A549 (cell line): ENCODE measurements around the gene GSE1. TPM values are rescaled to one million over a fixed set of nuclear protein-coding genes. Genes with fewer than 3 reads are reported as not detected.

Source experiments
- ATAC-seq, 2 experiments: fragments of 200-7000 bp in 1 of 2; fragments of >200 bp in 1 of 2; cut with Nextera tagmentation in 1 of 2; cut with Tn5 transposase in 1 of 2; 3 replicates each; pipeline versions ENCODE4 v1.8.0 to v1.9.1; 2018 to 2020; ENCODE audit warnings: mild to moderate bottlenecking in 1 of 2, moderate library complexity in 1 of 2
- CTCF ChIA-PET: fragments of 300-600 bp; sonication (Branson Sonifier 250); formaldehyde crosslinking; extraction: SDS; loops from one replicate; lab custom pipeline; 2021; ENCODE audit warnings: antibody characterized with exemption, inconsistent platforms; lab: Yijun Ruan, JAX
- POLR2A ChIA-PET: fragments of 350-600 bp; formaldehyde crosslinking; extraction: SDS; loops from one replicate; lab custom pipeline; 2021; ENCODE audit warnings: antibody characterized with exemption, inconsistent platforms; lab: Yijun Ruan, JAX
- DNase-seq, 2 experiments: peaks; one replicate each; pipeline versions ENCODE4 v3.0.0 to v3.0.0-alpha.2; 2011 to 2016; ENCODE audit warnings: low read depth in 1 of 2, low spot score in 1 of 2
- FAIRE-seq: peaks from 2 replicates; lab custom pipeline; 2011; peaks lifted over from hg19 to GRCh38; lab: Jason Lieb, UNC
- H3K27ac ChIP-seq, 2 experiments: fragments of >200 bp; sonication (Bioruptor Twin); formaldehyde crosslinking; 3 replicates each; pipeline ENCODE4 v1.5.1; 2016 to 2017
- H3K4me1 ChIP-seq: fragments of >200 bp; sonication (Bioruptor Twin); formaldehyde crosslinking; 3 replicates; pipeline ENCODE4 v1.6.1; 2016
- H3K4me2 ChIP-seq: fragments of >200 bp; sonication (Bioruptor Twin); formaldehyde crosslinking; 3 replicates; pipeline ENCODE4 v1.6.1; 2016
- H3K4me3 ChIP-seq: fragments of >200 bp; sonication (Bioruptor Twin); formaldehyde crosslinking; 3 replicates; pipeline ENCODE4 v1.5.1; 2016
- H3K9me3 ChIP-seq: fragments of >200 bp; sonication (Bioruptor Twin); formaldehyde crosslinking; 3 replicates; pipeline ENCODE4 v1.6.1; 2016
- CBX8 ChIP-seq: fragments of 200-600 bp; sonication (generic); IDR thresholded peaks from 2 replicates; pipeline ENCODE4 v1.6.1; 2016
- CTCF ChIP-seq: fragments of >200 bp; sonication (Bioruptor Twin); formaldehyde crosslinking; IDR thresholded peaks from 3 replicates; pipeline ENCODE4 v1.5.1; 2016
- EP300 ChIP-seq, 2 experiments: fragments of >200 bp; sonication (Bioruptor Twin); formaldehyde crosslinking; IDR thresholded peaks; 2 replicates in 1 of 2; 3 replicates in 1 of 2; pipeline ENCODE4 v1.6.1; 2016 to 2017
- FOSB ChIP-seq: fragments of 250-450 bp; sonication (Bioruptor Pico); IDR thresholded peaks from 2 replicates; pipeline ENCODE4 v1.5.0; 2020; ENCODE audit warnings: mild to moderate bottlenecking, moderate library complexity
- HES2 ChIP-seq: fragments of >200 bp; sonication (Bioruptor Twin); formaldehyde crosslinking; IDR thresholded peaks from 2 replicates; pipeline ENCODE4 v1.6.1; 2016
- HEYL ChIP-seq: fragments of 250-450 bp; sonication (Bioruptor Pico); IDR thresholded peaks from 2 replicates; pipeline ENCODE4 v1.8.0; 2021; ENCODE audit warnings: mild to moderate bottlenecking, moderate library complexity
- HMGXB4 ChIP-seq: fragments of 250-450 bp; sonication (Bioruptor Pico); IDR thresholded peaks from 2 replicates; pipeline ENCODE4 v1.5.0; 2021; ENCODE audit warnings: mild to moderate bottlenecking, moderate library complexity, borderline replicate concordance
- HOXA7 ChIP-seq: fragments of 250-450 bp; sonication (Bioruptor Pico); IDR thresholded peaks from 2 replicates; pipeline ENCODE4 v1.5.0; 2020; ENCODE audit warnings: mild to moderate bottlenecking, moderate library complexity
- HOXB13 ChIP-seq: fragments of 250-450 bp; sonication (Bioruptor Pico); IDR thresholded peaks from 2 replicates; pipeline ENCODE4 v1.5.0; 2020; ENCODE audit warnings: low read depth, mild to moderate bottlenecking, moderate library complexity
- MYC ChIP-seq: IDR thresholded peaks from 2 replicates; pipeline ENCODE4 v1.6.1; 2012; ENCODE audit warnings: mild to moderate bottlenecking, inconsistent platforms, low read length, improper control_type of control experiment, borderline replicate concordance
- NR3C1 ChIP-seq: fragments of >200 bp; sonication (Bioruptor Twin); formaldehyde crosslinking; IDR thresholded peaks from 3 replicates; pipeline ENCODE4 v1.6.1; 2017
- PHF8 ChIP-seq: fragments of 200-600 bp; sonication (generic); IDR thresholded peaks from 2 replicates; pipeline ENCODE4 v1.6.1; 2016; ENCODE audit warnings: low read depth, mild to moderate bottlenecking, antibody characterized with exemption, moderate library complexity, borderline replicate concordance
- SMC3 ChIP-seq: fragments of >200 bp; sonication (Bioruptor Twin); formaldehyde crosslinking; IDR thresholded peaks from 3 replicates; pipeline ENCODE4 v1.6.1; 2018; ENCODE audit warnings: inconsistent platforms
- USF2 ChIP-seq: fragments of 450-650 bp; IDR thresholded peaks from 2 replicates; pipeline ENCODE4 v1.6.1; 2014; ENCODE audit warnings: antibody characterized with exemption
- ZSCAN20 ChIP-seq: fragments of 250-450 bp; sonication (Bioruptor Pico); IDR thresholded peaks from 2 replicates; pipeline ENCODE4 v1.8.0; 2022; ENCODE audit warnings: mild to moderate bottlenecking, moderate library complexity
- WGBS: methylation state at CpG from one replicate; pipeline ENCODE4 v1.1.6; 2017; ENCODE audit errors: missing lambda C conversion rate; 5-methylcytosine and 5-hydroxymethylcytosine counted together
- polyA plus RNA-seq, 4 experiments: library from polyadenylated mRNA; depleted of rRNA in 3 of 4; stranded (reverse); fragments of >200 nt; fragmentation: RNase III in 1 of 4; extraction: RNeasy Plus Mini Kit Qiagen cat#74134 plus additional on column Dnase treatment in 1 of 4; gene quantifications; 2 replicates in 3 of 4; 3 replicates in 1 of 4; pipeline ENCODE4 v1.2.3, GENCODE V29; 2011 to 2017

GSE1 gene
- polyA plus RNA-seq, 2 of the 4 experiments (the other 2 are of a cell fraction): 20.7 to 24.3 TPM

GRCh38 chr16:85608515-85608885, 4.6 kb upstream of the GSE1 start:
- TF ChIP-seq CBX8: no peak
- WGBS: 86% methylated on average over 11 of the region's 11 CpGs
- peaks cover 10% of the 10 kb centered on the region for H3K4me1 ChIP-seq
- ATAC-seq (no peak), FAIRE-seq (no peak), DNase-seq (no peak)
- ChIA-PET POLR2A (no interaction called here), CTCF (interaction anchor here (0.9 to 4.2 kb wide), 5 partner anchors 29 to 188 kb away, joined by 3 to 85 read pairs (median 15); no protein-coding TSS in a partner anchor)
- H3K4me2 ChIP-seq: no peak overlapping the region
- no peak overlapping the region for H3K27ac ChIP-seq
- H3K4me3 ChIP-seq: no peak overlapping the region
- H3K9me3 ChIP-seq: no peaks in the 10 kb centered on the region

DNA sequence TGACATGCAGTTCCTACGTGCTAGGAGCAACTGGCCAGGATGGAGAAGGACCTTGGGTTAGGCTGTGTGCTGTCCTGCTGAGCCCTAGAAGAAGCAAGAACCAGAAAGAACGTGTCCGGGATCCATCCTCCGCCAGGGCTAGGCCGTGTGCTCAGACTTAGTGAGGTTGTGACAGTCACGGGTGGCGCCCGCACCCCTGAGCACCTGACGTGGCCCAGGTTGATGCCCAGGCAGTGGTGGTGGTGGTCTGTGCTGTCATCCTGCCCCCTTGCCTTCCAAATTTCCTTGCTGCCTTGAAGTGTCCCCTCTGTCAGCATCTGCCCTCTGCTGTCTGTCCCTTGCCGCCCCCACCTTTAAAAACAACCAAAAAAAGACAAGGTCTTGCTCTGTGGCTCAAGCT, 4.2 kb upstream of the GSE1 start:
- no peak overlapping the region for H3K27ac ChIP-seq
- POLR2A ChIA-PET: no interaction called here
- FAIRE-seq: no peak
- no peak overlapping the region for H3K4me2 ChIP-seq
- H3K4me1 ChIP-seq: peaks cover 10% of the 10 kb centered on the region
- no peak for TF ChIP-seq ZSCAN20 (CRISPR knock-in tag)
- no peak for TF ChIP-seq HOXA7 (CRISPR knock-in tag)
- TF ChIP-seq SMC3: no peak
- TF ChIP-seq EP300 (IDR thresholded peaks at IDR 0.05): no peak
- no peak for TF ChIP-seq PHF8
- TF ChIP-seq, all 56 proteins: peak for 0
- DNase-seq: no peak
- 92% methylated on average over 10 of the region's 10 CpGs for WGBS
- ATAC-seq: no peak
- no peaks in the 10 kb centered on the region for H3K9me3 ChIP-seq
- CTCF ChIA-PET: interaction anchor here (0.6 to 4.2 kb wide), 20 partner anchors 15 to 246 kb away, joined by 3 to 85 read pairs (median 17); no protein-coding TSS in a partner anchor
- H3K4me3 ChIP-seq: no peak overlapping the region

DNA sequence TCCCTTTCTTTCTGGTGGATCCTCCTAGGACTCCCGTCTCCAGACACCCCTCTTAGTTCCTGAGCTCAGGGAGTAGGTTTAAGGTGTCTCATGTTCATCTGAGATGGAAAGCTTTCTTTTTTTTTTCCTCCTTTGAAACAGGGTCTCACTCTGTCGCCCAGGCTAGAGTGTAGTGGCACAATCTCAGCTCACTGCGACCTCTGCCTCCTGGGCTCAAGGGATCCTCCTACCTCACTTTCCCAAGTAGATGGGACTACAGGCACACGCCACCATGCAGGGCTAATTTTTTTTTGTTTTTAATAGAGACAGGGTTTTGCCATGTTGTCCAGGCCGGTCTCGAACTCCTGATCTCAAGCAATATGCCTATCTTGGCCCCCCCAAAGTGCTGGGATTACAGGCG, 3.6 kb upstream of the GSE1 start:
- DNase-seq (no peak), ATAC-seq (no peak), FAIRE-seq (no peak)
- TF ChIP-seq FOSB (CRISPR knock-in tag) (no peak), HES2 (no peak), CTCF (no peak), HOXB13 (CRISPR knock-in tag) (no peak), PHF8 (no peak), MYC (no peak), HMGXB4 (CRISPR knock-in tag) (no peak), USF2 (no peak), NR3C1 (no peak), HEYL (CRISPR knock-in tag) (no peak)
- Histone ChIP-seq H3K9me3 (no peaks in the 10 kb centered on the region), H3K27ac (no peak overlapping the region), H3K4me1 (peaks cover 11% of the 10 kb centered on the region), H3K4me2 (no peak overlapping the region), H3K4me3 (no peak overlapping the region)
- ChIA-PET CTCF (interaction anchor here (0.6 to 4.2 kb wide), 50 partner anchors 11 to 385 kb away, joined by 3 to 85 read pairs (median 7); no protein-coding TSS in a partner anchor), POLR2A (no interaction called here)
- WGBS: 90% methylated on average over 7 of the region's 7 CpGs
